HEK293 (cell line): ENCODE data around the gene MELTF.

Experiments used
- HOXC10 ChIP-seq: sonication (generic); formaldehyde crosslinking; IDR thresholded peaks from 2 replicates; pipeline ENCODE4 v1.8.1; 2023; ENCODE audit warnings: mild to moderate bottlenecking, missing genetic modification reagents
- KLF1 ChIP-seq: fragments of 450-650 bp; formaldehyde crosslinking; IDR thresholded peaks from 2 replicates; pipeline ENCODE4 v1.5.1; 2016; ENCODE audit warnings: missing biosample characterization, missing genetic modification characterization
- KLF10 ChIP-seq: fragments of 450-650 bp; IDR thresholded peaks from 2 replicates; pipeline ENCODE4 v1.5.1; 2018; ENCODE audit warnings: missing biosample characterization, mild to moderate bottlenecking, missing genetic modification characterization
- OSR2 ChIP-seq: fragments of 450-650 bp; formaldehyde crosslinking; IDR thresholded peaks from 2 replicates; pipeline ENCODE4 v1.5.1; 2016; ENCODE audit warnings: missing biosample characterization, missing genetic modification characterization
- YY1 ChIP-seq: fragments of 450-650 bp; formaldehyde crosslinking; IDR thresholded peaks from 2 replicates; pipeline ENCODE4 v1.5.1; 2018; ENCODE audit warnings: missing biosample characterization, missing genetic modification characterization
- ZBTB7A ChIP-seq: fragments of 450-650 bp; formaldehyde crosslinking; IDR thresholded peaks from 2 replicates; pipeline ENCODE4 v1.5.1; 2016; ENCODE audit warnings: low read depth, missing biosample characterization, missing genetic modification characterization
- ZNF114 ChIP-seq: fragments of 450-650 bp; formaldehyde crosslinking; IDR thresholded peaks from 2 replicates; pipeline ENCODE4 v1.5.0; 2017; ENCODE audit warnings: missing biosample characterization, missing genetic modification characterization
- ZNF23 ChIP-seq: fragments of 450-650 bp; formaldehyde crosslinking; IDR thresholded peaks from 2 replicates; pipeline ENCODE4 v1.5.1; 2016; ENCODE audit warnings: missing biosample characterization, missing genetic modification characterization, borderline replicate concordance
- ZNF366 ChIP-seq: fragments of 450-650 bp; formaldehyde crosslinking; conservative IDR thresholded peaks from 2 replicates; pipeline ENCODE4 v1.5.1; 2016; ENCODE audit warnings: missing biosample characterization, missing genetic modification characterization
- ZNF394 ChIP-seq: fragments of 450-650 bp; formaldehyde crosslinking; IDR thresholded peaks from 2 replicates; pipeline ENCODE4 v1.5.1; 2016; ENCODE audit warnings: missing biosample characterization, missing genetic modification characterization, mild to moderate bottlenecking, moderate library complexity, borderline replicate concordance
- ZNF514 ChIP-seq: fragments of 450-650 bp; formaldehyde crosslinking; IDR thresholded peaks from 2 replicates; pipeline ENCODE4 v1.5.1; 2016; ENCODE audit warnings: missing biosample characterization, missing genetic modification characterization
- ZNF555 ChIP-seq: fragments of 450-650 bp; formaldehyde crosslinking; conservative IDR thresholded peaks from 2 replicates; pipeline ENCODE4 v1.5.1; 2017; ENCODE audit warnings: missing biosample characterization, mild to moderate bottlenecking, missing genetic modification characterization, inconsistent platforms
- ZNF621 ChIP-seq: fragments of 450-650 bp; formaldehyde crosslinking; IDR thresholded peaks from 2 replicates; pipeline ENCODE4 v1.5.1; 2017; ENCODE audit warnings: missing biosample characterization, missing genetic modification characterization
- ZNF623 ChIP-seq: fragments of 450-650 bp; formaldehyde crosslinking; IDR thresholded peaks from 2 replicates; pipeline ENCODE4 v1.5.1; 2016; ENCODE audit warnings: missing biosample characterization, missing genetic modification characterization
- ZNF654 ChIP-seq: fragments of 450-650 bp; formaldehyde crosslinking; IDR thresholded peaks from 2 replicates; pipeline ENCODE4 v1.5.1; 2016; ENCODE audit warnings: low read depth, missing biosample characterization, missing genetic modification characterization
- ZNF658 ChIP-seq: fragments of 450-650 bp; formaldehyde crosslinking; IDR thresholded peaks from 2 replicates; pipeline ENCODE4; 2016; ENCODE audit warnings: missing biosample characterization, missing genetic modification characterization
- ZNF677 ChIP-seq: fragments of 450-650 bp; IDR thresholded peaks from 2 replicates; pipeline ENCODE4 v1.5.0; 2018; ENCODE audit warnings: missing biosample characterization, mild to moderate bottlenecking, missing genetic modification characterization, moderate library complexity
- ZNF785 ChIP-seq: fragments of 450-650 bp; formaldehyde crosslinking; IDR thresholded peaks from 2 replicates; pipeline ENCODE4 v1.5.1; 2016; ENCODE audit warnings: missing biosample characterization, missing genetic modification characterization
- ZNF830 ChIP-seq: fragments of 450-650 bp; IDR thresholded peaks from 2 replicates; pipeline ENCODE4 v1.5.0; 2018; ENCODE audit warnings: missing biosample characterization, missing genetic modification characterization, low read depth, mild to moderate bottlenecking, moderate library complexity
- ZSCAN30 ChIP-seq: fragments of 450-650 bp; IDR thresholded peaks from 2 replicates; pipeline ENCODE4 v1.5.1; 2018; ENCODE audit warnings: missing biosample characterization, mild to moderate bottlenecking, missing genetic modification characterization, moderate library complexity
- TF ChIP-seq, protein P1 (sequence below): fragments of 450-650 bp; formaldehyde crosslinking; IDR thresholded peaks from 2 replicates; pipeline ENCODE4 v1.5.1; 2017; ENCODE audit warnings: missing biosample characterization, missing genetic modification characterization
- TF ChIP-seq, protein P2 (sequence below): fragments of 450-650 bp; formaldehyde crosslinking; IDR thresholded peaks from 2 replicates; pipeline ENCODE4 v1.5.1; 2016; ENCODE audit warnings: missing biosample characterization, missing genetic modification characterization
- TF ChIP-seq, protein P3 (sequence below): fragments of 450-650 bp; IDR thresholded peaks from 2 replicates; pipeline ENCODE4 v1.5.1; 2018; ENCODE audit warnings: missing biosample characterization, mild to moderate bottlenecking, missing genetic modification characterization
- TF ChIP-seq, protein P4 (sequence below): fragments of 450-650 bp; formaldehyde crosslinking; optimal IDR thresholded peaks from 2 replicates; pipeline ENCODE3; 2016; ENCODE audit warnings: missing biosample characterization, mild to moderate bottlenecking, missing genetic modification characterization
- TF ChIP-seq, protein P5 (sequence below): fragments of 450-650 bp; formaldehyde crosslinking; IDR thresholded peaks from 2 replicates; pipeline ENCODE4 v1.5.1; 2016; ENCODE audit warnings: missing biosample characterization, missing genetic modification characterization
- TF ChIP-seq, protein P6 (sequence below): fragments of 450-650 bp; formaldehyde crosslinking; IDR thresholded peaks from 2 replicates; pipeline ENCODE4 v1.5.1; 2017; ENCODE audit warnings: missing biosample characterization, mild to moderate bottlenecking, missing genetic modification characterization, moderate library complexity

The MELTF gene

DNA sequence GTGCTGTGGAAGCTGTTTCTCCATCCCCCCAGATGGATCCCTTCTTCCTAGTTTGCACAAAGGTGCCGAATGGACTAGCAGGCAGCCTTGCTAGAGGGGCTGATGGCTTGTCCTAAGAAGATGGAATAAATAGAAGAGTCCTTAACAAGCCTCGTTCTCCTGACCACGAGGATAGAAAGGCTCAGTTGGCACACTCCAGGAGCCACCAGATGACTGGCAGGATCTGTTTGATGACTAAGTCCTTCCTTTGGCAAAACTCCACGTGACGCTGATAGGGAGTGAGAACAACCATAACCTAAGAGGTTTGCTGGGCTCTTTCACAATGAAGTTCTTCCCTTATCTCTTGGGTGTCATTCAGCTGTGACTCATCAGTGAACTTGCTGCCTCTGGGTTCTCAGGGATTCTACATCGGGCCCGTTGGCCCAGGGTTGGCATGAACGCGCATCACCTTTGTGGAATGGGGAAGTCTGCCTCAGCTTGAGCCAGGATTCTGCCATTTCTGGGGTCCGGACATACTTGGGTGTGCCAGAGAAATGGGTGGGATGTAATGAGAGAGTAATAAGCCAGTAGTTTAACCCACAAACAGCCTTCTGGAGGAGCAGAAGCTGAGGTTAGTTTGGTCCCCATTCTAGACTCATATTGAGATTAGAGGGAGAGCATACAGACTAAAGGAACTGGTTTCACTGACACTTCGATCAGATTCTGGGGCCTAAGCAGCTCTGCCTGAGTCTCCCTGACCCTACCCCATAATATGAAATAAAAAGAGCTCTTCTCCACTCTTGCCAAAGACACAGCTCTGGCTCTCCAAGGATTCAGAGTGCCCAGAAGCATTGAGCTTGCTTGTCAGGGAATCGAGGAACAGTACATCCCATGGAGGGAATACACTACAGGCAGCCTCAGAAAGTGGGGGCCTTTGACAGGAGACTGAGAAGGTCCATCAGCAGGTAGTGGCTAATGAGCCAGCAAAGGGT, 2.0 kb upstream of the MELTF start (continued):
- TF ChIP-seq ZNF555 (tag by site-specific recombination) (no peak), KLF1 (tag by site-specific recombination) (no peak), ZNF677 (tag by site-specific recombination) (no peak), ZNF654 (tag by site-specific recombination) (no peak), OSR2 (no peak), ZNF621 (no peak), ZNF514 (no peak), ZNF23 (tag by site-specific recombination) (no peak), YY1 (tag by site-specific recombination) (no peak), ZNF623 (tag by site-specific recombination) (no peak), KLF10 (no peak), ZSCAN30 (tag by site-specific recombination) (no peak), ZNF658 (tag by site-specific recombination) (no peak), ZNF366 (tag by site-specific recombination) (peak; percentile 93), ZNF394 (peak; percentile 53), ZNF785 (no peak), ZBTB7A (tag by site-specific recombination) (no peak), HOXC10 (CRISPR knock-in tag) (no peak), ZNF114 (no peak), ZNF830 (tag by site-specific recombination) (no peak)
- TF ChIP-seq, protein P1, sequence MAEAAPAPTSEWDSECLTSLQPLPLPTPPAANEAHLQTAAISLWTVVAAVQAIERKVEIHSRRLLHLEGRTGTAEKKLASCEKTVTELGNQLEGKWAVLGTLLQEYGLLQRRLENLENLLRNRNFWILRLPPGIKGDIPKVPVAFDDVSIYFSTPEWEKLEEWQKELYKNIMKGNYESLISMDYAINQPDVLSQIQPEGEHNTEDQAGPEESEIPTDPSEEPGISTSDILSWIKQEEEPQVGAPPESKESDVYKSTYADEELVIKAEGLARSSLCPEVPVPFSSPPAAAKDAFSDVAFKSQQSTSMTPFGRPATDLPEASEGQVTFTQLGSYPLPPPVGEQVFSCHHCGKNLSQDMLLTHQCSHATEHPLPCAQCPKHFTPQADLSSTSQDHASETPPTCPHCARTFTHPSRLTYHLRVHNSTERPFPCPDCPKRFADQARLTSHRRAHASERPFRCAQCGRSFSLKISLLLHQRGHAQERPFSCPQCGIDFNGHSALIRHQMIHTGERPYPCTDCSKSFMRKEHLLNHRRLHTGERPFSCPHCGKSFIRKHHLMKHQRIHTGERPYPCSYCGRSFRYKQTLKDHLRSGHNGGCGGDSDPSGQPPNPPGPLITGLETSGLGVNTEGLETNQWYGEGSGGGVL (tag by site-specific recombination) = peak; percentile 52
- TF ChIP-seq, protein P2, sequence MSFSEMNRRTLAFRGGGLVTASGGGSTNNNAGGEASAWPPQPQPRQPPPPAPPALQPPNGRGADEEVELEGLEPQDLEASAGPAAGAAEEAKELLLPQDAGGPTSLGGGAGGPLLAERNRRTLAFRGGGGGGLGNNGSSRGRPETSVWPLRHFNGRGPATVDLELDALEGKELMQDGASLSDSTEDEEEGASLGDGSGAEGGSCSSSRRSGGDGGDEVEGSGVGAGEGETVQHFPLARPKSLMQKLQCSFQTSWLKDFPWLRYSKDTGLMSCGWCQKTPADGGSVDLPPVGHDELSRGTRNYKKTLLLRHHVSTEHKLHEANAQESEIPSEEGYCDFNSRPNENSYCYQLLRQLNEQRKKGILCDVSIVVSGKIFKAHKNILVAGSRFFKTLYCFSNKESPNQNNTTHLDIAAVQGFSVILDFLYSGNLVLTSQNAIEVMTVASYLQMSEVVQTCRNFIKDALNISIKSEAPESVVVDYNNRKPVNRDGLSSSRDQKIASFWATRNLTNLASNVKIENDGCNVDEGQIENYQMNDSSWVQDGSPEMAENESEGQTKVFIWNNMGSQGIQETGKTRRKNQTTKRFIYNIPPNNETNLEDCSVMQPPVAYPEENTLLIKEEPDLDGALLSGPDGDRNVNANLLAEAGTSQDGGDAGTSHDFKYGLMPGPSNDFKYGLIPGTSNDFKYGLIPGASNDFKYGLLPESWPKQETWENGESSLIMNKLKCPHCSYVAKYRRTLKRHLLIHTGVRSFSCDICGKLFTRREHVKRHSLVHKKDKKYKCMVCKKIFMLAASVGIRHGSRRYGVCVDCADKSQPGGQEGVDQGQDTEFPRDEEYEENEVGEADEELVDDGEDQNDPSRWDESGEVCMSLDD (tag by site-specific recombination) = no peak
- TF ChIP-seq, protein P3, sequence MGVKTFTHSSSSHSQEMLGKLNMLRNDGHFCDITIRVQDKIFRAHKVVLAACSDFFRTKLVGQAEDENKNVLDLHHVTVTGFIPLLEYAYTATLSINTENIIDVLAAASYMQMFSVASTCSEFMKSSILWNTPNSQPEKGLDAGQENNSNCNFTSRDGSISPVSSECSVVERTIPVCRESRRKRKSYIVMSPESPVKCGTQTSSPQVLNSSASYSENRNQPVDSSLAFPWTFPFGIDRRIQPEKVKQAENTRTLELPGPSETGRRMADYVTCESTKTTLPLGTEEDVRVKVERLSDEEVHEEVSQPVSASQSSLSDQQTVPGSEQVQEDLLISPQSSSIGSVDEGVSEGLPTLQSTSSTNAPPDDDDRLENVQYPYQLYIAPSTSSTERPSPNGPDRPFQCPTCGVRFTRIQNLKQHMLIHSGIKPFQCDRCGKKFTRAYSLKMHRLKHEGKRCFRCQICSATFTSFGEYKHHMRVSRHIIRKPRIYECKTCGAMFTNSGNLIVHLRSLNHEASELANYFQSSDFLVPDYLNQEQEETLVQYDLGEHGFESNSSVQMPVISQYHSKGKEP (tag by site-specific recombination) = no peak
- TF ChIP-seq, protein P4, sequence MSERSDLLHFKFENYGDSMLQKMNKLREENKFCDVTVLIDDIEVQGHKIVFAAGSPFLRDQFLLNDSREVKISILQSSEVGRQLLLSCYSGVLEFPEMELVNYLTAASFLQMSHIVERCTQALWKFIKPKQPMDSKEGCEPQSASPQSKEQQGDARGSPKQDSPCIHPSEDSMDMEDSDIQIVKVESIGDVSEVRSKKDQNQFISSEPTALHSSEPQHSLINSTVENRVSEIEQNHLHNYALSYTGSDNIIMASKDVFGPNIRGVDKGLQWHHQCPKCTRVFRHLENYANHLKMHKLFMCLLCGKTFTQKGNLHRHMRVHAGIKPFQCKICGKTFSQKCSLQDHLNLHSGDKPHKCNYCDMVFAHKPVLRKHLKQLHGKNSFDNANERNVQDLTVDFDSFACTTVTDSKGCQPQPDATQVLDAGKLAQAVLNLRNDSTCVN (tag by site-specific recombination) = no peak
- TF ChIP-seq, protein P5, sequence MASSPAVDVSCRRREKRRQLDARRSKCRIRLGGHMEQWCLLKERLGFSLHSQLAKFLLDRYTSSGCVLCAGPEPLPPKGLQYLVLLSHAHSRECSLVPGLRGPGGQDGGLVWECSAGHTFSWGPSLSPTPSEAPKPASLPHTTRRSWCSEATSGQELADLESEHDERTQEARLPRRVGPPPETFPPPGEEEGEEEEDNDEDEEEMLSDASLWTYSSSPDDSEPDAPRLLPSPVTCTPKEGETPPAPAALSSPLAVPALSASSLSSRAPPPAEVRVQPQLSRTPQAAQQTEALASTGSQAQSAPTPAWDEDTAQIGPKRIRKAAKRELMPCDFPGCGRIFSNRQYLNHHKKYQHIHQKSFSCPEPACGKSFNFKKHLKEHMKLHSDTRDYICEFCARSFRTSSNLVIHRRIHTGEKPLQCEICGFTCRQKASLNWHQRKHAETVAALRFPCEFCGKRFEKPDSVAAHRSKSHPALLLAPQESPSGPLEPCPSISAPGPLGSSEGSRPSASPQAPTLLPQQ (tag by site-specific recombination) = peak; percentile 62; the same call in 1 of the 2 replicates
- TF ChIP-seq, protein P6, sequence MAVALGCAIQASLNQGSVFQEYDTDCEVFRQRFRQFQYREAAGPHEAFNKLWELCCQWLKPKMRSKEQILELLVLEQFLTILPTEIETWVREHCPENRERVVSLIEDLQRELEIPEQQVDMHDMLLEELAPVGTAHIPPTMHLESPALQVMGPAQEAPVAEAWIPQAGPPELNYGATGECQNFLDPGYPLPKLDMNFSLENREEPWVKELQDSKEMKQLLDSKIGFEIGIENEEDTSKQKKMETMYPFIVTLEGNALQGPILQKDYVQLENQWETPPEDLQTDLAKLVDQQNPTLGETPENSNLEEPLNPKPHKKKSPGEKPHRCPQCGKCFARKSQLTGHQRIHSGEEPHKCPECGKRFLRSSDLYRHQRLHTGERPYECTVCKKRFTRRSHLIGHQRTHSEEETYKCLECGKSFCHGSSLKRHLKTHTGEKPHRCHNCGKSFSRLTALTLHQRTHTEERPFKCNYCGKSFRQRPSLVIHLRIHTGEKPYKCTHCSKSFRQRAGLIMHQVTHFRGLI = 0 out of 2 replicates have a peak, but pooled peaks have one; percentile 29
